Mesenchymal stem cell (in vitro differentiated cells and primary cell): ENCODE measurements around the gene SMPD3.

Experiments used
- DNase-seq: peaks from one replicate; pipeline ENCODE4 v3.0.0-alpha.2; 2013
- H2AFZ ChIP-seq: one replicate; pipeline ENCODE4 v1.6.1; 2013; ENCODE audit warnings: low read depth, mild to moderate bottlenecking, control low read depth, inconsistent platforms, low read length, moderate library complexity
- H2AK5ac ChIP-seq: 2 replicates; pipeline ENCODE4 v1.6.1; 2013; ENCODE audit warnings: low read length, moderate library complexity, mild to moderate bottlenecking, inconsistent platforms; ENCODE audit not compliant: severe bottlenecking
- H2BK120ac ChIP-seq: one replicate; pipeline ENCODE4 v1.6.1; 2013; ENCODE audit warnings: low read depth, mild to moderate bottlenecking, inconsistent platforms, low read length, moderate library complexity
- H2BK12ac ChIP-seq, 2 experiments: one replicate each; pipeline ENCODE4 v1.6.1; 2013; ENCODE audit warnings: inconsistent platforms in 2 of 2, low read length in 2 of 2, mild to moderate bottlenecking in 2 of 2, moderate library complexity in 2 of 2, control low read depth in 1 of 2
- H2BK15ac ChIP-seq: one replicate; pipeline ENCODE4 v1.6.1; 2013; ENCODE audit warnings: mild to moderate bottlenecking, low read depth, inconsistent platforms; ENCODE audit not compliant: poor library complexity, severe bottlenecking
- H2BK5ac ChIP-seq: 2 replicates; pipeline ENCODE4 v1.6.1; 2013; ENCODE audit warnings: low read depth, mild to moderate bottlenecking, low read length, control low read depth, inconsistent platforms; ENCODE audit not compliant: poor library complexity, severe bottlenecking
- H3K14ac ChIP-seq, 2 experiments: one replicate each; pipeline ENCODE4 v1.6.1; 2013; ENCODE audit warnings: inconsistent platforms in 2 of 2, low read length in 2 of 2, control low read depth in 1 of 2, mild to moderate bottlenecking in 1 of 2, moderate library complexity in 1 of 2
- H3K18ac ChIP-seq, 2 experiments: one replicate each; pipeline ENCODE4 v1.6.1; 2013; ENCODE audit warnings: inconsistent platforms in 2 of 2, low read length in 2 of 2, control low read depth in 1 of 2, low read depth in 1 of 2, mild to moderate bottlenecking in 1 of 2
- H3K23ac ChIP-seq, 2 experiments: one replicate each; pipeline ENCODE4 v1.6.1; 2013; ENCODE audit warnings: inconsistent platforms in 2 of 2, low read length in 2 of 2, mild to moderate bottlenecking in 2 of 2, moderate library complexity in 2 of 2, control low read depth in 1 of 2
- H3K27ac ChIP-seq: 2 replicates; pipeline ENCODE4 v1.5.1; 2013; ENCODE audit warnings: mild to moderate bottlenecking, moderate library complexity, low read length, control low read depth, inconsistent platforms; ENCODE audit not compliant: poor library complexity, severe bottlenecking
- H3K27me3 ChIP-seq, 2 experiments: 2 replicates each; pipeline versions ENCODE4 v1.6.1 to v1.7.0; 2013; ENCODE audit warnings: low read length in 2 of 2, mild to moderate bottlenecking in 2 of 2, moderate library complexity in 2 of 2, control low read depth in 1 of 2, inconsistent platforms in 1 of 2; ENCODE audit not compliant: control insufficient read depth in 1 of 2, insufficient read depth in 1 of 2
- H3K36me3 ChIP-seq, 2 experiments: 2 replicates each; pipeline versions ENCODE4 v1.6.1 to v1.7.0; 2013; ENCODE audit warnings: low read length in 2 of 2, control low read depth in 1 of 2, inconsistent platforms in 1 of 2, low read depth in 1 of 2, mild to moderate bottlenecking in 1 of 2; ENCODE audit not compliant: insufficient read depth in 2 of 2, control insufficient read depth in 1 of 2
- H3K4ac ChIP-seq, 2 experiments: one replicate each; pipeline ENCODE4 v1.6.1; 2013; ENCODE audit warnings: inconsistent platforms in 2 of 2, low read length in 2 of 2, mild to moderate bottlenecking in 2 of 2, moderate library complexity in 2 of 2, control low read depth in 1 of 2, low read depth in 1 of 2
- H3K4me1 ChIP-seq: 2 replicates; pipeline ENCODE4 v1.6.1; 2013; ENCODE audit warnings: low read depth, low read length, control low read depth; ENCODE audit not compliant: control insufficient read depth, insufficient read depth
- H3K4me2 ChIP-seq: 2 replicates; pipeline ENCODE4 v1.6.1; 2013; ENCODE audit warnings: low read length, mild to moderate bottlenecking, inconsistent platforms; ENCODE audit not compliant: poor library complexity, severe bottlenecking
- H3K4me3 ChIP-seq, 2 experiments: 2 replicates each; pipeline versions ENCODE4 v1.5.1 to v1.7.0; 2013; ENCODE audit warnings: low read length in 2 of 2, mild to moderate bottlenecking in 2 of 2, control low read depth in 1 of 2, low read depth in 1 of 2; ENCODE audit not compliant: insufficient read depth in 1 of 2
- H3K79me1 ChIP-seq: replicated peaks from 2 replicates; pipeline ENCODE4 v1.6.1; 2013; ENCODE audit warnings: mild to moderate bottlenecking, control low read depth, low read length, inconsistent platforms; ENCODE audit not compliant: poor library complexity, severe bottlenecking
- H3K9ac ChIP-seq: 2 replicates; pipeline ENCODE4 v1.7.0; 2013; ENCODE audit warnings: mild to moderate bottlenecking, low read length, moderate library complexity
- H3K9me3 ChIP-seq: 2 replicates; pipeline ENCODE4 v1.7.0; 2013; ENCODE audit warnings: mild to moderate bottlenecking, low read length; ENCODE audit not compliant: control insufficient read depth
- H4K8ac ChIP-seq: one replicate; pipeline ENCODE4 v1.6.1; 2013; ENCODE audit warnings: inconsistent platforms, mild to moderate bottlenecking, low read length, moderate library complexity
- H4K91ac ChIP-seq: one replicate; pipeline ENCODE4 v1.6.1; 2013; ENCODE audit warnings: mild to moderate bottlenecking, low read length, inconsistent platforms
- WGBS: methylation state at CpG from one replicate; pipeline ENCODE4 v1.1.7; 2013; ENCODE audit warnings: mixed read lengths; 5-methylcytosine and 5-hydroxymethylcytosine counted together

SMPD3 gene

DNA sequence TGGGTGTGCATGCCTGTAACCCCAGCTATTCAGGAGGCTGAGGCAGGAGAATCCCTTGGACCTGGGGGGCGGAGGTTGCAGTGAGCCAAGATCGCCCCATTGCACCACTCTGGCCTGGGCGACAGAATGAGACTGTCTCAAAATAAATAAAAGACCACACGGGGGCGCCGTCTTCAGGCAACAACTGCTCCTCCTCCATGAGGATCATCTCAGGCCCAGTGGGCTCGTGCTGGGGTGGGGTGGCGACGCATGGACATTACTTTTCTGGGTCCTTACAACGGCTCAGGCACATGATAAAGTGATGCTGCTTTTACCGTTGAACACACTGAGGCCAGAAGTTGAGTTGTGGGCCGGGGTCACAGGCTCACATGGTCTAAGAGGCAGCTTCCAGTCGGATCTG is 81.3 kb downstream of the SMPD3 start:
- H2AFZ ChIP-seq, result no peak overlapping the region
- no peaks in the 10 kb centered on the region for H3K79me1 ChIP-seq
- no peak overlapping the region for H3K14ac ChIP-seq
- H3K4me2 ChIP-seq, result no peak overlapping the region
- no peak overlapping the region for H3K27ac ChIP-seq
- H3K18ac ChIP-seq, result no peak overlapping the region
- peak; percentile 26 for DNase-seq
- no peak overlapping the region for H3K9ac ChIP-seq
- no peak overlapping the region for H2BK120ac ChIP-seq
- WGBS, result 54% methylated on average over 13 of the region's 13 CpGs
- no peak overlapping the region for H2BK5ac ChIP-seq
- H3K4ac ChIP-seq, result no peak overlapping the region
- no peaks in the 10 kb centered on the region for H3K36me3 ChIP-seq
- no peak overlapping the region for H3K23ac ChIP-seq
- H3K9me3 ChIP-seq, result no peaks in the 10 kb centered on the region
- H2BK15ac ChIP-seq, result no peak overlapping the region
- no peak overlapping the region for H2AK5ac ChIP-seq
- H2BK12ac ChIP-seq, result no peak overlapping the region
- peaks cover 29 to 60% of the 10 kb centered on the region in 2 experiments for H3K27me3 ChIP-seq
- H3K4me3 ChIP-seq, result no peak overlapping the region
- no peak overlapping the region for H4K91ac ChIP-seq
- no peak overlapping the region for H4K8ac ChIP-seq
- peaks cover 13% of the 10 kb centered on the region for H3K4me1 ChIP-seq

DNA sequence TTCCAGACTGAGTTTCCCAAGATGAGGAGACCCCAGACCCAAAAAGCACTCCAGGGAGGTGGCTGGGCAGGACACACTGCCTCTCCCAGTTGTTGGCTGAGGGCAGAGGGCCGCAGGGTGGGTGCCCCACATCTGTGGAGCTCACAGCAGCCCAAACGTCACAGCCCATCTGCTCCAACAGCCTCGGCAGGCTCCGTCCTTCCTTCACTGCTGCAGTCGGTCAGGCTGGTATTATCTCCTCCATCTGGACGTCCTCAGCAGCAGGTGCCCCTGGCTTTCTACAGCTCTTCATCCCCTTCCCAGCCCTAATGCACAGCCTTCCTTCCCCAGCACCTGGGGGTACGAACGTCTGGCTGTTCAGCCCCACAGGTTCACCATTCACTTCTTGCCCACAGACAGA is 82.2 kb downstream of the SMPD3 start:
- no peak overlapping the region for H2BK15ac ChIP-seq
- H3K4me1 ChIP-seq, result peaks cover 14% of the 10 kb centered on the region
- peaks cover 29 to 60% of the 10 kb centered on the region in 2 experiments for H3K27me3 ChIP-seq
- H3K36me3 ChIP-seq, result peaks cover 0 to under 1% of the 10 kb centered on the region in 2 experiments
- H4K91ac ChIP-seq, result peak overlapping the region; percentile 28
- no peak overlapping the region for H3K4ac ChIP-seq
- no peaks in the 10 kb centered on the region for H3K9me3 ChIP-seq
- no peaks in the 10 kb centered on the region for H3K79me1 ChIP-seq
- H2BK12ac ChIP-seq, result no peak overlapping the region
- no peak overlapping the region for H3K27ac ChIP-seq
- H2BK5ac ChIP-seq, result no peak overlapping the region
- no peak overlapping the region for H2BK120ac ChIP-seq
- H3K4me2 ChIP-seq, result no peak overlapping the region
- H3K14ac ChIP-seq, result no peak overlapping the region
- no peak overlapping the region for H3K18ac ChIP-seq
- DNase-seq, result no peak
- no peak overlapping the region for H2AK5ac ChIP-seq
- no peak overlapping the region for H3K23ac ChIP-seq
- no peak overlapping the region for H3K9ac ChIP-seq
- 79% methylated on average over 8 of the region's 8 CpGs for WGBS
- H2AFZ ChIP-seq, result no peak overlapping the region
- H3K4me3 ChIP-seq, result no peak overlapping the region
- no peak overlapping the region for H4K8ac ChIP-seq

DNA sequence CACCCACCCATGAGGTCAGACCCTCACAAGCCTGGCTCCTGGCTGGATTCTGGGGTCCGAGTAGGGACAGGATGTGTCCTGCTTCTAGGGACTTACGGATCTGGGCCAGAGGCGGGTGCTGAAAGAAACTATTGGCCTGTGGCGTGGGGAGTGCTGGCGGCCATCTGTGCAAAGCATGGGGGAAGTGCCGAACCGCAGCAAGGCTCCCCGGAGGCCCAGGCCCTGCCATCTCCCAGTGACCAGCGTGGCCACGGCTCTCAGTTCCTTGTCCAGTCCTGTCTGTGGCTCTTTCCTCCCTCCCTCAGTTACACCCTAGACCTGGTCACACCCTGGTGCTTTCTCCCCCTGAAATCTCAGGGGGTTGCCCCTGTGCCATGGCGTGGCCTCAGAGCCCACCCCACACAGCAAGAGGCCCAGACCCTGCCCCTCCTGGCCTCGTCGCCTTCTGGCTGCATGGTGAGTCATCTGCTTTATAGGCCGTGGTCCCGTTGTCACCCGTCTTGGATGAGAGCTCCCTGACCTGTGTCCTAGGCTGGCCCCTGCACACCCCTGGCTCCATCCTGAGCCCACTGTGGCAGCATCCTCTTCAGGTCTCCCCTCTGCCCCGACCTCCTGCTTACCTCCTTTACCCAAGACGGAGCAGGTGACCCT is 83.0 kb downstream of the SMPD3 start:
- no peak overlapping the region for H3K9ac ChIP-seq
- H3K4me3 ChIP-seq, result peak overlapping the region in 1 of 2 experiments; percentile 30
- H2BK5ac ChIP-seq, result no peak overlapping the region
- no peaks in the 10 kb centered on the region for H3K79me1 ChIP-seq
- no peak overlapping the region for H2AFZ ChIP-seq
- 70% methylated on average over 18 of the region's 18 CpGs for WGBS
- H3K4me1 ChIP-seq, result peaks cover 16% of the 10 kb centered on the region
- no peak overlapping the region for H2BK12ac ChIP-seq
- no peak overlapping the region for H2BK120ac ChIP-seq
- no peak overlapping the region for H3K4ac ChIP-seq
- no peak overlapping the region for H4K8ac ChIP-seq
- H3K27me3 ChIP-seq, result peaks cover 29 to 60% of the 10 kb centered on the region in 2 experiments
- no peak overlapping the region for H4K91ac ChIP-seq
- peaks cover 0 to 8% of the 10 kb centered on the region in 2 experiments for H3K36me3 ChIP-seq
- no peak for DNase-seq
- no peak overlapping the region for H3K4me2 ChIP-seq
- H3K9me3 ChIP-seq, result no peaks in the 10 kb centered on the region
- H3K14ac ChIP-seq, result no peak overlapping the region
- H2BK15ac ChIP-seq, result no peak overlapping the region
- H3K23ac ChIP-seq, result no peak overlapping the region
- H2AK5ac ChIP-seq, result no peak overlapping the region
- H3K18ac ChIP-seq, result no peak overlapping the region
- no peak overlapping the region for H3K27ac ChIP-seq

DNA sequence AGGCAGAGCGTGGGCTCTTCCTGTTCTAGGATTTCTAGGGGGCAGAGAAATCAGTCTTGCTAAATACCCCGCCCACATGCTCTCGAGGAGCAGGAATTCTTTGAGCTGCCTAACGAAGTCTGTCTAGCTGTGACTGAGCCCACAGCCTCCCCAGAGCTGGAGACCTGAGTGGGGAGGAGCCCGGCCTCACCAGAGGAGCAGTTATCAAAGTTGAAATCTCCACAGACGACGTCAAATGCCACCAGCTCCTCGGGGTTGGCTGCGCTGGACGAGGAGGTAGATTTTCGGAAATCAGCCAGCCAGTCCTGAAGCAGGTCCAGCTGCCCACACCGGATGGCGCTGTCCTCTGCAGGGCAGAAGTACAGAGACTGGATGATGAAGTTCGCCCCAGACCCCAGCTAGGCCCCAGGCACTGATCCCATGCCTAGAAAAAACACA is 83.7 kb downstream of the SMPD3 start:
- Histone ChIP-seq H3K18ac (no peak overlapping the region), H3K9me3 (no peaks in the 10 kb centered on the region), H4K91ac (no peak overlapping the region), H2BK120ac (no peak overlapping the region), H3K4me3 (no peak overlapping the region), H2BK12ac (no peak overlapping the region), H3K14ac (no peak overlapping the region), H3K27me3 (peaks cover 28 to 54% of the 10 kb centered on the region in 2 experiments), H3K4ac (no peak overlapping the region), H2BK15ac (no peak overlapping the region), H2AFZ (no peak overlapping the region), H2AK5ac (no peak overlapping the region), H2BK5ac (no peak overlapping the region), H3K79me1 (no peaks in the 10 kb centered on the region), H3K9ac (no peak overlapping the region), H4K8ac (no peak overlapping the region), H3K23ac (no peak overlapping the region), H3K4me1 (peaks cover 16% of the 10 kb centered on the region), H3K27ac (no peak overlapping the region), H3K4me2 (no peak overlapping the region), H3K36me3 (peaks cover 0 to 12% of the 10 kb centered on the region in 2 experiments)
- WGBS, result 67% methylated on average over 14 of the region's 14 CpGs
- no peak for DNase-seq
